ENCODE results near the gene PLXND1.
A peak's percentile ranks its signal among the peaks of the same experiment; 100 is the strongest.

PLXND1 gene

DNA sequence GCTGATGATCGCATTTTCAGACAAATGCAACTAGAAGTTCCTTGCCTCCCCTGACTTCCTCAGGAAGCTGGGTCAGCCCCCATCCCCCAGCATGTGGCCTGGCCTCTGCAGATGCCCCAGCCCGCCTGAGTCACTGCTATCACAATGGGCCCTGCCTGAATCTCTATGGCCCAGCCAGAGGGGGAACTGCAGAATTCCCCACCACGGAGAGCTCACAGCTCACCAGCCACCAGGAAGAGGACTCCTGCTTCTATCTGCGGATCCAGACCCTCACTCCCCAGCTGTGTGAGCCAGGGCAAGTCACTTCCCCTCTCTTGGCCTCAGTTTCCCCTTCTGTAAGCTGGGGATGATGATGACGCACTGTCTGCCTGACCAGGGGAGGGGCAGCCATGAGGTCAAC, 6.9 kb downstream of the PLXND1 start:
- no peak for DNase-seq

GRCh38 chr3:129599073-129599472, 7.4 kb downstream of the PLXND1 start:
- DNase-seq, result no peak

GRCh38 chr3:129598484-129598883, 8.0 kb downstream of the PLXND1 start:
- DNase-seq, result no peak

GRCh38 chr3:129598000-129598381, 8.5 kb downstream of the PLXND1 start:
- no peak for DNase-seq

- no peak for DNase-seq
Observed at GRCh38 chr3:129597087-129597999, 9.1 kb downstream of the PLXND1 start.

DNA sequence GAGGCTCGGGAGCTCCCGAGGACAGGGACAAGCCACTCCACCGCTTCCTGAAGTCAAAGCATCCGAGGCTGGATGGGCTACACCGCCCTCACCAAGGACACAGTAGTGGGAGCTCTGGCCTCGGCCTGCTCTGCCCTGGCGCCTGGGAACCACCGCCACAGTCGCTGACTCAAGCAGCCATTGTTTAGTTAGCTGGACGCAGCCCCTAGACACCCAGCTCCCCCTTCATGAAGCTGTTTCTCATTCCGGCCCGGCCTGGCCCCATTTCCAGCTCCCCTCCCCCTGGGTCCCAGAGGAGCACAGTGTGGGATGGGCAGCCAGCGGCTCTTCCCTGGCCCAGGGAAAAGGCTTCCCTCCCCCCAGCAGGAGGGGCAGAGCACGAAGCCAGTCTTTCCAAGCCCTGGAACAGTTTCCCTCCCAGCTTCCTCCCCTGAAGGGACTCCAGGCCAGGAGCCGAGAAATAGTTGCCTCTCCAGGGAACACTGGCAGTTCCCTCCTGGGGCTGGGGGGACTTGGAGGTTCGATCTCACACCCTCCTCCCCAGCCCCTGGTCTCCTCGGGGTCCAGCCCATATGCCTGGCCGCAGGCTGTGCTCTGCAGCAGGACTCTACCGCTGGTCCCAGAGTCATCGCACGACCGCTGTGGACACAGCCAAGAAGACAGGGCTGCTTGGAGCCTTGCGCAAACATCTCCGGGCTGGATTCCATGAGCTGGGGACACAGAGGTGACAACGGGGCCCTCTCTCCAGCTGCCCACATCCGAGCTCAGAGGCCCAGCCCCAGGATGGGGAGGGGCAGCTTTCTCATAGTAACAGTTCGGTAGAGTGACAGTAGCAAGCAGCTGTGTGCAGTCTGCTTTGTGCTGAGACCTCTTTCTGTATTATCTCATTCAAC, 10.0 kb downstream of the PLXND1 start:
- DNase-seq, result no peak

GRCh38 chr3:129595544-129596193, 10.8 kb downstream of the PLXND1 start:
- DNase-seq, result no peak

GRCh38 chr3:129594907-129595390, 11.5 kb downstream of the PLXND1 start:
- DNase-seq, result no peak

- DNase-seq, result no peak
Observed at GRCh38 chr3:129594409-129594808, 12.1 kb downstream of the PLXND1 start.

GRCh38 chr3:129593595-129594339, 12.7 kb downstream of the PLXND1 start:
- peak; percentile 54 for DNase-seq

GRCh38 chr3:129593230-129593594, 13.3 kb downstream of the PLXND1 start:
- no peak for DNase-seq

DNA sequence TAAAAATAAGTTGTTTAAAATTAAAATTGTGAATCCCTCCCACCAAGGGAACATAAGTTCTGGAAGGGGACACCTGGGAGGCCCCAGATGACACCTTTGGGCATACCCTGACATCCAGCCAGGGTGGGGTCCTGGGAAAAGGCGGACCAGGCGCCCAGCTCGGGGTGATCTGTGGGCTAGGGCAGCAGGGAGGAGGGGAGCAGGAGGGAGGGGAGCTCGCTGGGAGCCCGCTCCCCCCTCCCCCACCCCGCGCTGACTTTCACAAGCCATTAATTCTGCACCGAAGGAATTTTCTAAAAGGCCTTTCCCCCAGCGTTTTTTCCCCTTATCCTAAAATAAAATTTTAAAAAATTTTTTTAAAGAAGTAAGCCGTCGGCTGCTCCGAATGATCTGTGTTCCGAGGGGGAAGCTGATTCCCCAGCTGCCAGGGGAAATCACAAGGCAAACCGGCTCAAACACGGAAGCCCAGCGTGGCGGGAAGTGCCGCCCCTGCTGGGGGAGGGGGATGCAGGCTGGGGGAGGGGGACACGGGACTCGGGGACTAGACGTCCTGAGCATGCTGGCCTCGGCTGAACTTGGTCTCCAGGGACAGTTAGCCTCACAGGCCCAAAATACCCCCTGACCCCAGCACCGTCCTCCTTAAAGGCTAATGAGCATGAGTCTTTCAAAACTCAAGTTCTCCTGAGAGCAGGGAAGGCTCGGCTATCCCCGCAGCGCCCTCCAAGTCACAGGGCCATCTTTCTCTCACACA, 13.9 kb downstream of the PLXND1 start:
- DNase-seq, result no peak

DNA sequence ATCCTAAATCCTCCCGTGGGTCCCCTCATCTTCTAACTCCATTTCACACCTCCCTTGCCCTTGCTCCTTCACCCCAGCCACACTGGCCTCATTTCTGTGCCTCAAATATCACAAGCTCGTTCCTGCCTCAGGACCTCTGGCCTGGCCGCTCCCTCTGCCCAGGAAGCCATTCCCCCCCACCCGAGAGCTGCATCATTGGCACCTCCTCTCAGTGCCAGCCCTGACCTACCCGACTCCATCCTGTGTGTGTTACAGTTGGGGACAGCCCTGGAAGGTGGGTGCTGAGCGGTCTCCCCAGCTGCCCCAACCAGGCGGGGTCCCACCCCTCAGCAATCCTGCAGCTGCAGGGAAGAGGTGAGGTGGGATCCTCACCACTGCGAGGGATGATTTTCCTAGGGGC, 14.5 kb downstream of the PLXND1 start:
- no peak for DNase-seq

DNA sequence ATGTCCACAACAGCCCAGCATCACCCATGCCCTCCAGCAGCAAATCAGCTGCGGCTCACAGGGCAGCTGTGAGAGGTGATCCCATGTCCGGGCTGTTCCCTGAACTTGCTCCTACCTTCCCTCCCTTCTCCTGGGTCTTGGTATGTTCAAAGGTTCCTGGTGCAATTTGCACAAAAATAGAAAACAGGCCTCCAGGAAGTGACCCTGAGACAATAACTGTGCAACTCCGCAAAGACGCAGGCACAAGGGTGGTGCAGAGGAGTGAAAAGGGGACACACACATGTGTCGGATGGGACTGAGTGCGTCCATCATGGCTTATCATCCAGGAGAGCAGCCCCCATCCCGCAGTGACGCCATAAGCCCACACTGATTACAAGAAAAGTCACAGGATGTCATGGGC, 16.3 kb downstream of the PLXND1 start:
- no peak for DNase-seq

GRCh38 chr3:129587566-129588210, 18.8 kb downstream of the PLXND1 start:
- no peak for DNase-seq

GRCh38 chr3:129586746-129587430, 19.6 kb downstream of the PLXND1 start:
- DNase-seq, result no peak

GRCh38 chr3:129585949-129586657, 20.4 kb downstream of the PLXND1 start:
- no peak for DNase-seq

GRCh38 chr3:129584631-129585030, 21.8 kb downstream of the PLXND1 start:
- DNase-seq, result no peak

DNA sequence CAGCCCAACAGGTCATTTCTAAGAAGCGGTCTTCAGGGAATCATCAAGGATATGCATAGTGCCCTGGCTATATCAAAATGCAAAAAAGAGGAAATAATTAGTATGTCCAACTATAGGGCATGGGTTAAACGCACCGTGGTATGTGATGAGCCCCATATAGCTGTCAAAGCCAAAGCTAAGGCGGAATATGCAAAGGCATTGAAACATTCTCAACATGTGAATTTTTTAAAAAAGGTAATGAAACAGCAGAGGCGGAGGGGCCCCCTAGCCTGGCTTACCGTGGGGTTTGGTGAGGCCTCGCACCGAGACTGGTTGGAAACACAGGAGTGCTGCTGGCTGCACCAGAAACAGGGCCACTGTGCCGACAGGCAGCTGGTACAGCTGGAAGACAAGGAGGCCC, 23.2 kb downstream of the PLXND1 start:
- no peak for DNase-seq

DNA sequence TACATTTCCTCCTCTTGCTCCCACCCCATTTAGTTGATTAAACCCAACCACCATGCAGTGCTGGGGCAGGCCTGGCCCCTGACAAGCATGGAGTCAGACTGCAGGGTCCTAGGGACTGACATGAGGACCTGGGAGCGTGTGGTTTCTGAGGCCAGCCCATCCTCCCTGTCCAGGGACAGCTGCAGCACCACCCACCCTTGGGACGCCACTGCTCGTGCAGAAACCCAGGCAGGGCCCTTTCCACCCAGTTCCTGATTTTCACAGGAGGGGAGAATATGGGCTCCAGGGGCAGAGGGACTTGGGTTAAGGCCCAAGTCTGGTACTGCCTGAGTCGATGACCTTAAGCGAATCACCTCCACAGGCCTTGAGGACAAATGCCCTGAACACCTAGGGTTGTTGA, 23.7 kb downstream of the PLXND1 start:
- DNase-seq, result no peak

All from activated effector memory CD4-positive, alpha-beta T cell treated with Interleukin-2 at 50 U/mL for 16 hours (primary cell).